GM23338 (cell line): ENCODE results near the gene CLDN3.

Source experiments
- CREB1 ChIP-seq: fragments of 250-450 bp; sonication (Bioruptor Pico); IDR thresholded peaks from 2 replicates; pipeline ENCODE4 v1.5.0; 2020; ENCODE audit warnings: low read depth, mild to moderate bottlenecking, moderate library complexity
- EZH2 ChIP-seq: fragments of 200-600 bp; sonication (generic); IDR thresholded peaks from one replicate; pipeline ENCODE4 v1.8.0; 2017; ENCODE audit warnings: antibody characterized with exemption, mild to moderate bottlenecking, low read depth; ENCODE audit not compliant: unreplicated experiment
- EZH2phosphoT487 ChIP-seq: fragments of 200-600 bp; sonication (generic); IDR thresholded peaks from one replicate; pipeline ENCODE4 v1.8.1; 2018; ENCODE audit warnings: antibody characterized with exemption; ENCODE audit not compliant: unreplicated experiment
- POLR2AphosphoS5 ChIP-seq: IDR thresholded peaks from 2 replicates; pipeline ENCODE4 v1.6.1; 2016; ENCODE audit warnings: antibody characterized with exemption, low read depth
- REST ChIP-seq: IDR thresholded peaks from one replicate; pipeline ENCODE4 v1.6.1; 2018; ENCODE audit warnings: antibody characterized with exemption; ENCODE audit not compliant: unreplicated experiment
- STAT1 ChIP-seq: IDR thresholded peaks from one replicate; pipeline ENCODE4 v1.6.1; 2016; ENCODE audit warnings: antibody characterized with exemption; ENCODE audit not compliant: unreplicated experiment
- ZNF114 ChIP-seq: fragments of 250-450 bp; sonication (Bioruptor Pico); IDR thresholded peaks from 2 replicates; pipeline ENCODE4 v1.5.0; 2020; ENCODE audit warnings: mild to moderate bottlenecking, moderate library complexity
- TF ChIP-seq, protein P1 (sequence below), 2 experiments: fragments of 200-600 bp in 1 of 2; sonication (generic) in 1 of 2; conservative IDR thresholded peaks; 2 replicates each; pipeline versions ENCODE4 v1.5.1 to v1.6.1; 2016 to 2017; ENCODE audit warnings: antibody characterized with exemption in 2 of 2, low read depth in 2 of 2, mild to moderate bottlenecking in 2 of 2, moderate library complexity in 1 of 2

GRCh38 chr7:73737491-73738219 is 32.4 kb downstream of the CLDN3 start:
- TF ChIP-seq, protein P1, sequence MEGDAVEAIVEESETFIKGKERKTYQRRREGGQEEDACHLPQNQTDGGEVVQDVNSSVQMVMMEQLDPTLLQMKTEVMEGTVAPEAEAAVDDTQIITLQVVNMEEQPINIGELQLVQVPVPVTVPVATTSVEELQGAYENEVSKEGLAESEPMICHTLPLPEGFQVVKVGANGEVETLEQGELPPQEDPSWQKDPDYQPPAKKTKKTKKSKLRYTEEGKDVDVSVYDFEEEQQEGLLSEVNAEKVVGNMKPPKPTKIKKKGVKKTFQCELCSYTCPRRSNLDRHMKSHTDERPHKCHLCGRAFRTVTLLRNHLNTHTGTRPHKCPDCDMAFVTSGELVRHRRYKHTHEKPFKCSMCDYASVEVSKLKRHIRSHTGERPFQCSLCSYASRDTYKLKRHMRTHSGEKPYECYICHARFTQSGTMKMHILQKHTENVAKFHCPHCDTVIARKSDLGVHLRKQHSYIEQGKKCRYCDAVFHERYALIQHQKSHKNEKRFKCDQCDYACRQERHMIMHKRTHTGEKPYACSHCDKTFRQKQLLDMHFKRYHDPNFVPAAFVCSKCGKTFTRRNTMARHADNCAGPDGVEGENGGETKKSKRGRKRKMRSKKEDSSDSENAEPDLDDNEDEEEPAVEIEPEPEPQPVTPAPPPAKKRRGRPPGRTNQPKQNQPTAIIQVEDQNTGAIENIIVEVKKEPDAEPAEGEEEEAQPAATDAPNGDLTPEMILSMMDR (conservative IDR thresholded peaks at IDR 0.05; ENCODE audit: low read depth in 2 of 2) = no peak
- TF ChIP-seq EZH2 (no peak), POLR2AphosphoS5 (no peak), REST (no peak), STAT1 (no peak), CREB1 (CRISPR knock-in tag) (no peak), ZNF114 (CRISPR knock-in tag) (no peak), EZH2phosphoT487 (no peak)
